Measurements from ENCODE around the gene TCAIM. TPM values are rescaled to one million over a fixed set of nuclear protein-coding genes. Genes with fewer than 3 reads are reported as not detected.

Gene TCAIM
- total RNA-seq, 3 donors from 2014 or later (not counting 1 experiment from before 2014, with no cell fraction given): 10.9 to 11.2 (median 11.0) TPM

Other genes with a start within 250 kb of the TCAIM start
- not detected for gene TOPAZ1, start 96.9 kb upstream of the TCAIM start, total RNA-seq
- 10 to 100 TPM; 15.5 to 24.4 (median 17.4) TPM for gene ZNF445, start 138.9 kb downstream of the TCAIM start, total RNA-seq
- gene ZKSCAN7, start 216.4 kb downstream of the TCAIM start, total RNA-seq: 1 to 10 TPM; 1.7 to 6.5 (median 3.4) TPM
- gene ZNF660, start 246.2 kb downstream of the TCAIM start, total RNA-seq: 1 to 10 TPM; 4.6 to 7.7 (median 7.3) TPM